PC-3 (cell line): ENCODE measurements around the gene LRSAM1. TPM values are rescaled to one million over a fixed set of nuclear protein-coding genes. Genes with fewer than 3 reads are reported as not detected.
A peak's percentile ranks its signal among the peaks of the same experiment; 100 is the strongest.

Experiments
- ATAC-seq: fragments of 200-7000 bp; cut with Tn5 transposase; 2 replicates; pipeline ENCODE4 v1.9.1; 2020; ENCODE audit warnings: mild to moderate bottlenecking, moderate library complexity
- BruUV-seq: library from RNA; stranded (reverse); fragments of 400-500 nt; replicated peaks from 2 replicates; lab custom pipeline; 2021; lab: Mats Ljungman, UMichigan
- CTCF ChIA-PET: fragments of 300-600 bp; sonication (Branson Sonifier 250); formaldehyde crosslinking; loops from one replicate; lab custom pipeline; 2022; ENCODE audit warnings: antibody characterized with exemption; lab: Charles Lee
- POLR2A ChIA-PET: fragments of 300-600 bp; sonication (Branson Sonifier 250); formaldehyde crosslinking; loops from one replicate; lab custom pipeline; 2022; ENCODE audit warnings: antibody characterized with exemption; ENCODE audit not compliant: unreplicated experiment; lab: Charles Lee
- DNase-seq: peaks from one replicate; pipeline ENCODE4 v3.0.0-alpha.2; 2015
- H2AFZ ChIP-seq: fragments of 300-600 bp; sonication (generic); 2 replicates; pipeline ENCODE4 v1.6.0; 2016; ENCODE audit warnings: antibody characterized with exemption, low read length
- H3F3A ChIP-seq: fragments of 300-600 bp; sonication (generic); one replicate; pipeline ENCODE4 v1.6.0; 2017; ENCODE audit warnings: antibody characterized with exemption, low read length, control low read depth, mild to moderate bottlenecking; ENCODE audit not compliant: unreplicated experiment
- H3K27ac ChIP-seq: fragments of 300-600 bp; sonication (generic); 2 replicates; pipeline ENCODE4 v1.5.1; 2016; ENCODE audit warnings: mild to moderate bottlenecking, low read length
- H3K27me3 ChIP-seq: fragments of 300-600 bp; sonication (generic); 2 replicates; pipeline ENCODE4 v1.6.1; 2016; ENCODE audit warnings: low read length, mixed read lengths
- H3K36me3 ChIP-seq: fragments of 300-600 bp; sonication (generic); 2 replicates; pipeline ENCODE4 v1.6.1; 2016; ENCODE audit warnings: low read depth, mixed run types, low read length, mixed read lengths
- H3K4me1 ChIP-seq: fragments of 300-600 bp; sonication (generic); 2 replicates; pipeline ENCODE4 v1.5.1; 2016; ENCODE audit warnings: low read length; ENCODE audit not compliant: insufficient read depth
- H3K4me2 ChIP-seq: fragments of 300-600 bp; sonication (generic); 2 replicates; pipeline ENCODE4 v1.6.0; 2016; ENCODE audit warnings: low read length
- H3K4me3 ChIP-seq: fragments of 300-600 bp; sonication (generic); 2 replicates; pipeline ENCODE4 v1.5.1; 2016; ENCODE audit warnings: mild to moderate bottlenecking, low read length, mixed read lengths
- H3K79me2 ChIP-seq: fragments of 300-600 bp; sonication (generic); 2 replicates; pipeline ENCODE4 v1.6.1; 2017; ENCODE audit warnings: low read length, mixed read lengths
- H3K9ac ChIP-seq: fragments of 300-600 bp; sonication (generic); 2 replicates; pipeline ENCODE4 v1.6.0; 2016; ENCODE audit warnings: mild to moderate bottlenecking, low read length
- H3K9me2 ChIP-seq: fragments of 300-600 bp; sonication (generic); replicated peaks from 2 replicates; pipeline ENCODE4 v1.6.1; 2016; ENCODE audit warnings: mixed run types, low read length, mixed read lengths
- H3K9me3 ChIP-seq: fragments of 300-600 bp; sonication (generic); 2 replicates; pipeline ENCODE4 v1.6.1; 2016; ENCODE audit warnings: low read length, mixed read lengths
- H4K20me1 ChIP-seq: fragments of 300-600 bp; sonication (generic); 2 replicates; pipeline ENCODE4 v1.6.1; 2016; ENCODE audit warnings: low read length, mixed read lengths
- CTCF ChIP-seq: fragments of 300-600 bp; sonication (generic); conservative IDR thresholded peaks from 2 replicates; pipeline ENCODE4 v1.5.1; 2017; ENCODE audit warnings: antibody characterized with exemption, low read depth, mild to moderate bottlenecking, low read length
- EZH2 ChIP-seq: fragments of 300-600 bp; sonication (generic); IDR thresholded peaks from one replicate; pipeline ENCODE4 v1.6.1; 2017; ENCODE audit warnings: antibody characterized with exemption, mild to moderate bottlenecking, low read length; ENCODE audit not compliant: unreplicated experiment
- EZH2phosphoT487 ChIP-seq: fragments of 300-600 bp; sonication (generic); IDR thresholded peaks from 2 replicates; pipeline ENCODE4 v1.6.1; 2018; ENCODE audit warnings: mild to moderate bottlenecking, antibody characterized with exemption, low read length, borderline replicate concordance
- intact Hi-C: fragments of 100-400 bp; cut with micrococcal nuclease; formaldehyde crosslinking; loops from 2 replicates; pipeline ENCODE4 v1.9.0; 2023
- total RNA-seq: library from RNA; depleted of rRNA; stranded (reverse); fragments of >200 nt; gene quantifications from 2 replicates; pipeline ENCODE4 v1.2.3, GENCODE V29; 2014

The LRSAM1 gene
- total RNA-seq, 1 experiment from 2014 or later, result 9.6 TPM

GRCh38 chr9:127446713-127447415 is 4.4 kb upstream of the LRSAM1 start:
- no peaks in the 10 kb centered on the region for H3K27me3 ChIP-seq
- no peaks in the 10 kb centered on the region for H3K9me2 ChIP-seq
- H3K9ac ChIP-seq, result no peak overlapping the region
- ChIA-PET CTCF (no interaction called here), POLR2A (no interaction called here)
- no peak overlapping the region for H3K27ac ChIP-seq
- intact Hi-C loops, result no loop called here
- H4K20me1 ChIP-seq, result peaks cover 56% of the 10 kb centered on the region
- peaks cover 46% of the 10 kb centered on the region for H3K36me3 ChIP-seq
- H3K4me1 ChIP-seq, result peaks cover 9% of the 10 kb centered on the region; the same call in 1 of the 2 replicates
- DNase-seq (peak; percentile 18), ATAC-seq (no peak; the same call in 1 of the 2 replicates)
- no peaks in the 10 kb centered on the region for H3K9me3 ChIP-seq
- TF ChIP-seq EZH2 (no peak), EZH2phosphoT487 (no peak), CTCF (no peak)
- H3K4me3 ChIP-seq, result no peak overlapping the region
- peaks cover 7% of the 10 kb centered on the region for H3F3A ChIP-seq
- H2AFZ ChIP-seq, result no peak overlapping the region
- no peak overlapping the region for H3K4me2 ChIP-seq
- peaks cover 38% of the 10 kb centered on the region for H3K79me2 ChIP-seq
- BruUV-seq, result no TSS peak

- DNase-seq (no peak), ATAC-seq (no peak)
- intact Hi-C loops, result no loop called here
- H3K4me3 ChIP-seq, result no peak overlapping the region
- no peak overlapping the region for H2AFZ ChIP-seq
- H4K20me1 ChIP-seq, result peaks cover 56% of the 10 kb centered on the region
- peaks cover 7% of the 10 kb centered on the region for H3F3A ChIP-seq
- peaks cover 46% of the 10 kb centered on the region for H3K36me3 ChIP-seq
- BruUV-seq, result no TSS peak
- no peaks in the 10 kb centered on the region for H3K27me3 ChIP-seq
- peak overlapping the region; percentile 99 for H3K4me2 ChIP-seq
- H3K4me1 ChIP-seq, result peaks cover 15% of the 10 kb centered on the region
- no peaks in the 10 kb centered on the region for H3K9me2 ChIP-seq
- TF ChIP-seq CTCF, result no peak
- TF ChIP-seq EZH2, result no peak
- no peak for TF ChIP-seq EZH2phosphoT487
- H3K9ac ChIP-seq, result no peak overlapping the region
- H3K9me3 ChIP-seq, result no peaks in the 10 kb centered on the region
- ChIA-PET POLR2A (no interaction called here), CTCF (no interaction called here)
- peaks cover 43% of the 10 kb centered on the region for H3K79me2 ChIP-seq
- no peak overlapping the region for H3K27ac ChIP-seq
These were observed 3.7 kb upstream of the LRSAM1 start for GRCh38 chr9:127447416-127448111.
